Activated naive CD4-positive, alpha-beta T cell treated with anti-CD3 and anti-CD28 coated beads, Interleukin-2, amount 50 U/mL, for 24 hours (primary cell): ENCODE measurements around the gene SCN1A.
"Not testable (repeated sequence)": the region's sequence is repeated elsewhere in the genome, so short reads cannot be mapped to it uniquely, and the experiment has no call there.

Experiments used
- H3K27ac Mint-ChIP-seq: one replicate; pipeline ENCODE4 v1.8.0; 2021; ENCODE audit warnings: mild to moderate bottlenecking, mixed read lengths
- H3K27me3 Mint-ChIP-seq: one replicate; pipeline ENCODE4 v1.8.0; 2021; ENCODE audit warnings: mixed read lengths
- H3K36me3 Mint-ChIP-seq: one replicate; pipeline ENCODE4 v1.8.0; 2021; ENCODE audit warnings: mixed read lengths
- H3K4me1 Mint-ChIP-seq: one replicate; pipeline ENCODE4 v1.8.0; 2021; ENCODE audit warnings: mixed read lengths
- H3K4me3 Mint-ChIP-seq: one replicate; pipeline ENCODE4 v1.8.0; 2021; ENCODE audit warnings: mild to moderate bottlenecking, mixed read lengths
- H3K9me3 Mint-ChIP-seq: one replicate; pipeline ENCODE4 v1.8.0; 2021; ENCODE audit warnings: mixed read lengths

The SCN1A gene

DNA sequence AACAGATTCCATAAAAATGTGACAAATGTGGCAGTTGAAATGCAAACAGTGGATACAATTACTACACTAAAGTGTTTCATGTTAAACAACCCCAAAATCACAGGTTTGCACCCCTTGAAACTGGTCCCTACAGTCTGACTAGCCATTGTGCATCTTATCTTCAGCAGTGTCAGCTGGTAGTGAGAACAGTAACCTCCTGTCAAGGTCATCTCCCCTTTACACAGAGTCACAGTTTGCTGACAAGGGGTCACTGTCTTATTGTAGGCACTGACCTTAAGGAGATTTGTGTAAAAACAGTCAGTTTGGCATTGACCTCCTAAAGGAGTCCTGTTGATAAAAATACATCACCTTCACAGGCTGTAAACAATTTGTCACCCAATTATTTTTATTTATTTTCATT, 137.0 kb downstream of the SCN1A start:
- Mint-ChIP-seq H3K9me3 (no peaks in the 10 kb centered on the region), H3K4me1 (no peaks in the 10 kb centered on the region), H3K27me3 (peaks cover 10% of the 10 kb centered on the region), H3K36me3 (no peaks in the 10 kb centered on the region), H3K27ac (no peak overlapping the region), H3K4me3 (no peak overlapping the region)

DNA sequence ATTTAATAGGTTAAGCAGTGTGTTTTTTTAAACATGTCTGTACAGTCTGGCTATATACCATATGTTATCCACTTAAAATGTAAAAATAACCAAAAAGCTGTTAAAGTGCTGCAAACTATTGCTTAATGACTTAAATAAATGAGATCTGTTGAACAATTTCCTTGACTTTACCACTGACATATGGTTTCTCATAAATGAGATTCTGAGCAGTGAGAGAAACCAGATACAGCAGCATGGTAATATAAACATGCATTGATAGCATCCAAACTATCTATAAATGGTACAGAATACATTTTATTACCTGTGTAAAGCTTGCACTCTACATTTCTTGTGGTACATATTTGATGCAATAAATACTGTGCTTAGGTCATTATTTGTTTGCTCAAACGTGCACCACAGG, 138.0 kb downstream of the SCN1A start:
- Mint-ChIP-seq H3K4me1 (no peaks in the 10 kb centered on the region), H3K9me3 (no peaks in the 10 kb centered on the region), H3K4me3 (no peak overlapping the region), H3K27ac (no peak overlapping the region), H3K36me3 (no peaks in the 10 kb centered on the region), H3K27me3 (peaks cover 11% of the 10 kb centered on the region)

DNA sequence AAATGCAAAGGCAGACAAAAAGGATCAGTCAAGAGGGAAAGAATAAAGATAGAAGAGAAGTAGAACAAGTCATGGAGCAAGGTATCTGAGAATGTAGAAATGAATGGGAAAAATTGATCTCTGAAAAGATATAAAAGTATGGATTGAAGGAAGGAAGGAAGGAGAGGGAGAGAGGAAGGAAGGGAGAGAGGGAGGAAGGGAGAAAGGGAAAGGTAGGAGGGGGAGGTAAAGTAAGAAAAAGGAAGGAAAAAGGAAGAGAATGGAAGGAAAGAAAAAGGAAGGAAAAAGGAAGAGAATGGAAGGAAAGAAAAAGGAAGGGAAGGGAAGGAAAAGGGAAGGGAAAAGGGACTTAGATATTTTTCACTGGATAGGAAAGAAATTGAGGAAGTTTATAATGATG, 142.7 kb downstream of the SCN1A start:
- H3K4me3 Mint-ChIP-seq: no peak overlapping the region
- H3K9me3 Mint-ChIP-seq: no peaks in the 10 kb centered on the region
- H3K4me1 Mint-ChIP-seq: no peaks in the 10 kb centered on the region
- no peak overlapping the region for H3K27ac Mint-ChIP-seq
- H3K36me3 Mint-ChIP-seq: no peaks in the 10 kb centered on the region
- H3K27me3 Mint-ChIP-seq: peaks cover 22% of the 10 kb centered on the region

DNA sequence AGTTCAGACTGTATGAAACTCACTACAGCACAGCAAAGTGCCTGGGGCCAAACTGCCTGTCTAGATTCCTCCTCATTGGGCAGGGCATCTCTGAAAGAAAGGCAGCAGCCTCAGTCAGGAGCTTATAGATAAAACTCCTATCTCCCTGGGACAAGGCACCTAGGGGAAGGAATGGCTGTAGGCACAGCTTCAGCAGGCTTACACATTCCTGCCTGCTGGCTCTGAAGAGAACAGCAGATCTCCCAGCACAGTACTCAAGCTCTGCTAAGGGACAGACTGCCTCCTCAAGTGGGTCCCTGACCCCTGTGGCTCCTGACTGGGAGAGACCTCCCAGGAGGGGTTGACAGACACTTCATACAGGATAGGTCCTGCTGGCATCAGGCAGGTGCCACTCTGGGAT, 155.7 kb downstream of the SCN1A start:
- H3K27ac Mint-ChIP-seq, H3K4me1 Mint-ChIP-seq, H3K9me3 Mint-ChIP-seq, H3K4me3 Mint-ChIP-seq, H3K36me3 Mint-ChIP-seq: not testable (repeated sequence)
- peaks cover 15% of the 10 kb centered on the region for H3K27me3 Mint-ChIP-seq

DNA sequence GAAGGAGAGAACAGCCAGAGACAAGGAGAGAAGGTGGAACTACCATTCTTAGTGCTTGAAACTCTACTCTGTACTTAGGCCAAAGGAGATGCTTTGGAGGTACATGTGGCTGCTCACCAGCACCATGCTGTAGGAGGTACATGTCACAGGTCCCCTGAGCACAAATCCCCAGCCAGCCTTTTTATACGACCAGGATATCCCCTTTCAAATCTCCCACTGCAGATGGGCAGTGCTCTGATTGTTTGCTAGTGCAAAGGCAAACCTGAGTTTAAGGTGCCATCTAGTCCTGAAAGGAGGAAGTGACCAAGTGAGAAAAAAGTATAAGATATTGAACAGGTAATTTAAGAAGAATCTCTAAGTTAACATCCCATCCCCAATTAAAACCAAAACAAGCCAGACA, 157.2 kb downstream of the SCN1A start:
- no peaks in the 10 kb centered on the region for H3K9me3 Mint-ChIP-seq
- no peaks in the 10 kb centered on the region for H3K4me1 Mint-ChIP-seq
- H3K4me3 Mint-ChIP-seq: no peak overlapping the region
- no peaks in the 10 kb centered on the region for H3K36me3 Mint-ChIP-seq
- H3K27me3 Mint-ChIP-seq: peaks cover 15% of the 10 kb centered on the region
- H3K27ac Mint-ChIP-seq: no peak overlapping the region

DNA sequence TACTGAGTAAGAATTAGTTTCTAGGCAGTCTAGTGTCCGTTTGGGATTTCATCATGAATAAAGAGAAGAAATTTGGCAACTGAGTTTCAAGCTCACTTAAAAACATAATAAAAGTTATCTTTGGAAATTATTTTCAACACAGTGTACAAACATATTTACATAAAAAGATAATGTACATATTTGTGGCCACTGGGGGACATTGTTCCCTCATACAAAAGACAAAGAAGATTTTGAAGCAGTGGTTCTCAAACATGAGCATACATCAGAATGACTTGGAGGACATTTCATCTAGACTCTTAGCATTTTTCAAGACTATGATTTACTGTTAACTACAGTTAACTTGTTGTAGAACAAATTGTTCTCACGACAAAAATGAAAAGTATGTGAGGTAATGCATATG, 158.6 kb downstream of the SCN1A start:
- Mint-ChIP-seq H3K36me3 (no peaks in the 10 kb centered on the region), H3K27me3 (peaks cover 9% of the 10 kb centered on the region), H3K4me3 (no peak overlapping the region), H3K4me1 (no peaks in the 10 kb centered on the region), H3K9me3 (no peaks in the 10 kb centered on the region), H3K27ac (no peak overlapping the region)

DNA sequence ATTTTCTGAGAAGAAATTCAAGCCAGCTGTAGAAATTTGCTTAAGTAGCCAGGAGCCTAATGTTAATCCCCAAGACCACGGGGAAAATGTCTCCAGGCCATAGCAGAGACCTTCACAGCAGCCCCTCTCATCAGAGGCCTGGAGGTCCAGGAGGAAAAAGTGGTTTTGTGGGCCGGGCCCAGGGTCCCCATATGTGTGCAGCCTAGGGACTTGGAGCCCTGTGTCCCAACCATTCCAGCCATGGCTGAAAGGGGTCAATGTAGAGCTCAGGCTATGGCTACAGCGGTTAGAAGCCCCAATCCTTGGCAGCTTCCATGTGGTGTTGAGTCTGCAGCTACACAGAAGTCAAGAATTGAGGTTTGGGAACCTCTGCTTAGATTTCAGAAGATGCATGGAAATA, 160.1 kb downstream of the SCN1A start:
- no peak overlapping the region for H3K27ac Mint-ChIP-seq
- H3K36me3 Mint-ChIP-seq: no peaks in the 10 kb centered on the region
- H3K9me3 Mint-ChIP-seq: no peaks in the 10 kb centered on the region
- H3K4me3 Mint-ChIP-seq: no peak overlapping the region
- H3K4me1 Mint-ChIP-seq: no peaks in the 10 kb centered on the region
- peaks cover 9% of the 10 kb centered on the region for H3K27me3 Mint-ChIP-seq

DNA sequence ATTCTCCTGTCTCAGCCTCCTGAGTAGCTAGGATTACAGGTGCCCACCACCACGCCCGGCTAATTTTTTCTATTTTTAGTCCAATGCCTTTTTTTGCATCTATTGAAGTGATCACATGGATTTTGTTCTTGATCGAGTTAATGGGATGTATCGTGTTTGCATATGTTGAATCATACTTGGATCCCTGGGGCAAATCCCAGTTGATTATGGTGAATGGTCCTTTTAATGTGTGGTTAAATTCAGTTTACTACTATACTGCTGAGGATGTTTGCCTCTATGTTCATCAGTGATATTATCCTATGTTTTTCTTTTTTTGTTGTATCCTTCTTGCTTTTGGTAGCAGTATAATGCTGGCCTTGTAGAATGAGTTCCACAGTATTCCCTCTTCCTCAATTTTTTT, 166.0 kb downstream of the SCN1A start:
- H3K4me3 Mint-ChIP-seq: no peak overlapping the region
- H3K4me1 Mint-ChIP-seq: no peaks in the 10 kb centered on the region
- no peaks in the 10 kb centered on the region for H3K9me3 Mint-ChIP-seq
- no peaks in the 10 kb centered on the region for H3K36me3 Mint-ChIP-seq
- H3K27me3 Mint-ChIP-seq: no peaks in the 10 kb centered on the region
- no peak overlapping the region for H3K27ac Mint-ChIP-seq

DNA sequence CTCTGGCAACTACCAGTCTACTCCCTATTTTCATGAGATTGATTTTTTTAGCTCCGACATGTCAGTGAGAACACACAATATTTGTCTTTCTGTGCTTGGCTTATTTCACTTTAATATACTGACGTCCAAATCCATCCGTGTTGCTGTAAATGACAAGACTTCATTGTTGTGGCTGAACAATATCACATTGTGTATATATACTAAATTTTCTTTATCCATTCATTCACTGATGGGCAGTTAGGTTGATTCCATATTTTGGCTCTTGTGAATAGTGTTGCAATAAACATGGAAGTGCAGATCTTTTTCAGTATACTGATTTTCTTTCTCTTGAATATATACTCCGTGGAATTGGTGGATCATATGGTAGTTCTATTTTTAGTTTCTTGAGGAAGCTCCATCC, 168.4 kb downstream of the SCN1A start:
- peaks cover 17% of the 10 kb centered on the region for H3K4me1 Mint-ChIP-seq
- H3K27me3 Mint-ChIP-seq: no peaks in the 10 kb centered on the region
- H3K27ac Mint-ChIP-seq: no peak overlapping the region
- no peak overlapping the region for H3K4me3 Mint-ChIP-seq
- H3K9me3 Mint-ChIP-seq: no peaks in the 10 kb centered on the region
- no peaks in the 10 kb centered on the region for H3K36me3 Mint-ChIP-seq

DNA sequence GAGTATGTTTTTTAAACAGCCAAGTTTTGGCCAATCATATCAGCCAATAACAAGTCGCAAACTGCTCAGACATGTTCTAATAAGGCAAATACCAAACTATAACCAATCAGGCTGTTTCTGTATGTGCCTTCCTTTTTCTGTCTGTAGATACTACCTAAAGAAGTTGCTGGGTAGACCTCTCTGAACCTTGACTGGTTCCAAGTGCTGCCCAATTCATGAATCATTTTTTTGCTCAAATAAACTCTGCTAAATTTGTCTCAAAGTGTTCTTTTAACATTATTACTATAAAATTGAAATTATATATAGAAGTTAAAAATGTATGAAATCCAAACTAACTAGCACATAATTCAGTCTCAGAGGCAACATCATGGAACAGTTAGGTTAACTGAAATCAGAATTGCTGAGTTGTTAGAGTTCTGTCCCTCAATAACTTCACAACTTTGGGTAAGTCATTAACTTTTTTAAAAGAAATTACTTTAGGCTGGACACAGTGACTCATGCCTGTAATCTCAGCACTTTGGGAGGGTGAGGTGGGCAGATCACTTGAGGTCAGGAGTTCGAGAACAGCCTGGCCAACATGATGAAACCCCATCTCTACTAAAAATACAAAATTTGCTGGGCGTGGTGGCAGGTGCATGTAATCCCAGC, 169.4 kb downstream of the SCN1A start:
- Mint-ChIP-seq H3K4me1 (peaks cover 20% of the 10 kb centered on the region), H3K9me3 (no peaks in the 10 kb centered on the region), H3K36me3 (no peaks in the 10 kb centered on the region), H3K4me3 (no peak overlapping the region), H3K27me3 (no peaks in the 10 kb centered on the region), H3K27ac (no peak overlapping the region)

DNA sequence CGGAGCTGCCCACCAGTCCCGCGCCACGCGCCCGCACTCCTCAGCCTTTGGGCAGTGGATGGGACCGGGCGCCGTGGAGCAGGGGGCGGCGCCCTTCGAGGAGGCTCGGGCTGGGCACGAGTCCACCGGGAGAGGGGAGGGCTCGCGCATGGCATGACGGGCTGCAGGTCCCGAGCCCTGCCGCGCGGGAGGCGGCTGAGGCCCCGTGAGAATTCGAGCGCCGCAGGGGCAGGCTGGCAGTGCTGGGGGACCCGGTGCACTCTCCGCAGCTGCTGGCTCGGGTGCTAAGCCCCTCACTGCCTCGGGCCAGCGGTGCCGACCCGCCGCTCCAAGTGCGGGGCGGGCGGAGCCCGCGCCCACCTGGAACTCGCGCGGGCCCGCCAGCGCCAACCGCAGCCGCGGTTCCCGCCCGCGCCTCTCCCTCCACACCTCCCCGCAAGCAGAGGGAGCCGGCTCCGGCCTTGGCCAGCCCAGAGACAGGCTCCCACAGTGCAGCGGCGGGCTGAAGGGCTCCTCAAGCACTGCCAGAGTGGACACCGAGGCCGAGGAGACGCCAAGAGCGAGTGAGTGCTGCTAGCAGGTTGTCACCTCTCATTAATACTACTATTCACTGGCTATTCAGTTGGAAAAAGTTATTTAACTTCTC, 170.7 kb downstream of the SCN1A start:
- Mint-ChIP-seq H3K9me3 (no peaks in the 10 kb centered on the region), H3K4me1 (peaks cover 20% of the 10 kb centered on the region), H3K27ac (no peak overlapping the region), H3K36me3 (no peaks in the 10 kb centered on the region), H3K27me3 (no peaks in the 10 kb centered on the region), H3K4me3 (no peak overlapping the region)

DNA sequence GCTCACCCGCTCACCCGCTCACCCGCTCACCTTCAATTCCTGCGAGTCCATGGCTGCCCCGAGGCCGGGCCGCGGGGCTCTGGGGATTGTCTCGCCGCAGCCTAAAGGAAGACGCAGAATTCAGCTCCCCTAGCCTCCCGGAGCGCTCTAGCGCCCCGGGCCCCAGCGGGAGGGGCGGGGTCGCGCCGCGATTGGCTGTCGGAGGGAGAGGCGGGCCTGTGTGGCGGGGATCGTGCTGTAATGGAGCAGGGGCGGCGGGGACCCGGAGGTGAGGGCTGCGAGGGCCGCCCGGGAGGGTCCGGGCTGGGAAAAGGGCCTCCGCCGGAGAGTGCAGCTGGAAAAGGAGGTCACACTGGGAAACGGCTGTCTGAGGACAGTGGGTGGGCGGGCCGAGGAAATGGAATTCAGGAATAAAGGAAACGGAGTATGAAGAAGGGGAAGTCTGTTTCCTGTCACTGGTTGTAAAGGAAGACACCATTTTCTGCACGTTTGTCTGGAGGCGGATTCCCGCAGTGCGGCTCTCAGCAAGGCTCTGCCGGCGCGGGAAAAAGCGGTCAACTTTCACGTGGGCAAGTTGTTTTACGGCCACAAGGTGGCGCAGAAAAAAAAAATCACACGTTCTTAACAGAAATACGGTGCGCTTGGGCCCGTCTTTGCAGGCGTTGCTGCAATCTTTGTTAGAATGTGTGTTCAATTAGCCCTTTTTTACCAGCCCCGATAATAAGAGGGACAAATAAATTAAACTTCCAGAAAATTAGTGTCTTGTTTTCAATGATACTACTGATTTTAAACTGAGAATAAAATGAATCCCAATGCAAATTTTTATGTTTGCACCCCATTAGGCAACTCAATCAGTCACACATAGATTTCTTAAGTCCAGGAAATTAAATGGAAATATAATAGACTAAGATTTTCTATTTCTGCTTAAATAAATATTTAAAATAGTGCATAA, 173.9 kb downstream of the SCN1A start, which contains the start of gene TTC21B:
Gene TTC21B, minus strand, starts transcription at position 122 of the 952 bp plus-strand sequence. Its CDS starts 71 bp downstream, at position 51.
- Mint-ChIP-seq H3K27ac (no peak within 1 kb of the TSS), H3K9me3 (no peaks in the 10 kb centered on the region), H3K27me3 (no peaks in the 10 kb centered on the region), H3K36me3 (no peaks in the 10 kb centered on the region), H3K4me1 (peaks cover 20% of the 10 kb centered on the region), H3K4me3 (no peak within 1 kb of the TSS)

DNA sequence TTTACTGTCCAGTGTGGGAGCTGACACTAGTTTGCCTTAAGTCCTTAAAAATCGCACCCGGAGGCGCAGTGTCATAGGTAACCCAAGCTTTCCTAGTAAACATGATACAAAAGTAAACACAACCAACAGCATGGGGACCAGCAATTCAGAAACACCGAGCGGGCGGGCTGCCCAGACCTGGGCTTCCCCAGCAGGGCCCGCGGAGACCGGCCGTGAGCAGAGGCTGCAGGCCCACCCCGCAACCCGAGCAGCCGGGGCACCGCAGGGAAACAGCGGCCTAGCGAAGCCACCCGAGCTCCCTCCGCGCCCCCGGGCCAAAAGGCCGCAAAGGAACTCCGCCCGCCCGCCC, 174.5 kb downstream of the SCN1A start:
- Mint-ChIP-seq H3K36me3 (no peaks in the 10 kb centered on the region), H3K27ac (no peak overlapping the region), H3K4me3 (no peak overlapping the region), H3K4me1 (peaks cover 20% of the 10 kb centered on the region), H3K27me3 (no peaks in the 10 kb centered on the region), H3K9me3 (no peaks in the 10 kb centered on the region)

DNA sequence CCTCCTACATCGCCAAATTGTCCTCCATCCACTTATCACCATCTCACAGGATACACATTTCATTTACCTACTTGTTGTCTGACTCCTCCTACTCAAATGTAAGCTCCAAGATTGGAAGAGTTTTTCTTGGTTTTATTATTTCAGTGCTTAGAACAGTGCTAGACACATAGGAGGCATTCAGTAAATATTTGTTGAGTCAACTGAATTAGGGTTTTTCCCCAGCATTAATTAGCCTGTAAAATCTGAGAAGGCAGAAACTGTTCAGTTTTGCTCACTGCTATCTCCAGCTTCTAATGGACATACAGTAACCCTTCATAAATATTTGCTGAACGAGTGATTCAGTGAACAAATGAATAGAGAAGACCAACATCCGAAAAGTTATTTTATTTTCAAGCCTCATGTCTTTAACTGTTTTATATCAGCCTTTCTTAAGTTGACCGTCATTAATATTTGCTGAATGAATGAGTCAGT, 175.0 kb downstream of the SCN1A start:
- H3K36me3 Mint-ChIP-seq: peaks cover 2% of the 10 kb centered on the region
- H3K9me3 Mint-ChIP-seq: no peaks in the 10 kb centered on the region
- H3K27ac Mint-ChIP-seq: no peak overlapping the region
- no peaks in the 10 kb centered on the region for H3K27me3 Mint-ChIP-seq
- peaks cover 20% of the 10 kb centered on the region for H3K4me1 Mint-ChIP-seq
- H3K4me3 Mint-ChIP-seq: no peak overlapping the region

DNA sequence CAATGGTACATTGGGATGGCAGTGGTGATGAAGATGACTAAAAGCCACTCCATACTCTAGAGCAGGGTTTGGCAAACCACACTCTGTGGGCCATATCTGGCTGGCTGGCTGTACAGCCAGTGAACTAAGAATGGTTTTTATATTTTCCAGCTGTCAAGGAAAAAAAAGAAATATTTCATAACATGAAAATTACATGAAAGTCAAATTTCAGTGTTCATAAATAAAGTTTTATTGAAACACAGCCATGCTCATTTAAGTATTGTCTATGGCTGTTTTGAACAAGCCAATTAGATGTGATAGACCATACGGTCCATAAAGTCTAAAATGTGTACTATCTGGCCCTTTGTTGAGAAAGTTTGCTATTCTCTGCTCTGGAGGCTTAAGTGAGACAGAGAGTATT, 175.7 kb downstream of the SCN1A start:
- no peaks in the 10 kb centered on the region for H3K9me3 Mint-ChIP-seq
- H3K27me3 Mint-ChIP-seq: no peaks in the 10 kb centered on the region
- H3K4me3 Mint-ChIP-seq: no peak overlapping the region
- H3K36me3 Mint-ChIP-seq: peaks cover 2% of the 10 kb centered on the region
- peaks cover 20% of the 10 kb centered on the region for H3K4me1 Mint-ChIP-seq
- H3K27ac Mint-ChIP-seq: no peak overlapping the region

DNA sequence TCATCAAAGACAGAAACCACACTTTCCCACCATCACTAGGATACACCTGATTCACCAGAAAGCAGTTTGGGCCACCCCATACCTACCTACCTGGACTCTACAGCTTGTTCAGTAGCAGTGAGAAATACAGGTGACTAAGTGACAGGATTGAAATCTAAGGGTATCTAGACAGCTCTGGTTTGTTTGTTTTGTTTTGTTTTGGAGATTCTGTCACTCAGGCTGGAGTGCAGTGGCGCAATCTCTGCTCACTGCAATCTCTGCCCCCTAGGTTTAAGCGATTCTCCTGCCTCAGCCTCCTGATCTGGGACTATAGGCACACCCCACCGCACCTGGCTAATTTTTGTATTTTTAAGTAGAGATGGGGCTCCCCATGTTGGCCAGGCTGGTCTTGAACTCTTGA, 177.4 kb downstream of the SCN1A start:
- H3K27me3 Mint-ChIP-seq: no peaks in the 10 kb centered on the region
- H3K27ac Mint-ChIP-seq: no peak overlapping the region
- H3K9me3 Mint-ChIP-seq: no peaks in the 10 kb centered on the region
- H3K4me1 Mint-ChIP-seq: peaks cover 14% of the 10 kb centered on the region
- peaks cover 2% of the 10 kb centered on the region for H3K36me3 Mint-ChIP-seq
- no peak overlapping the region for H3K4me3 Mint-ChIP-seq
